ENCODE measurements around the gene COL4A2. TPM values are rescaled to one million over a fixed set of nuclear protein-coding genes. Genes with fewer than 3 reads are reported as not detected.

The COL4A2 gene
- total RNA-seq, 3 donors from 2014 or later (not counting 1 experiment from before 2014, with no cell fraction given), result not detected

- ATAC-seq, result no peak
- Mint-ChIP-seq H3K27me3 (ENCODE audit: low read depth in 2 of 2) (peaks cover 2 to 12% of the 10 kb centered on the region in 2 donors), H3K9me3 (no peaks in the 10 kb centered on the region), H3K36me3 (no peaks in the 10 kb centered on the region), H3K27ac (no peak overlapping the region), H3K4me1 (no peaks in the 10 kb centered on the region), H3K4me3 (no peak overlapping the region)
- Histone ChIP-seq H3K36me3 (ENCODE audit: control insufficient read depth, insufficient read depth, low read length) (no peaks in the 10 kb centered on the region), H3K4me1 (ENCODE audit: control insufficient read depth, insufficient read depth, low read length) (no peaks in the 10 kb centered on the region), H3K4me3 (ENCODE audit: low read length) (no peak overlapping the region), H3K27ac (ENCODE audit: low read length) (no peak overlapping the region), H3K27me3 (ENCODE audit: control insufficient read depth, insufficient read depth, low read length) (no peaks in the 10 kb centered on the region), H3K9me3 (ENCODE audit: control insufficient read depth, insufficient read depth, low read length) (no peaks in the 10 kb centered on the region)
- intact Hi-C loops (cut with micrococcal nuclease), result no loop called here
- no peak for DNase-seq
- TF ChIP-seq CTCF (IDR thresholded peaks at IDR 0.05), result no peak
- WGBS (ENCODE audit: insufficient coverage), result 96% methylated on average over 4 of the region's 4 CpGs
Measured at GRCh38 chr13:110358381-110358780, 51.3 kb downstream of the COL4A2 start.

- TF ChIP-seq CTCF (IDR thresholded peaks at IDR 0.05), result no peak
- no peak for ATAC-seq
- Histone ChIP-seq H3K27ac (ENCODE audit: low read length) (no peak overlapping the region), H3K36me3 (ENCODE audit: control insufficient read depth, insufficient read depth, low read length) (no peaks in the 10 kb centered on the region), H3K4me1 (ENCODE audit: control insufficient read depth, insufficient read depth, low read length) (no peaks in the 10 kb centered on the region), H3K9me3 (ENCODE audit: control insufficient read depth, insufficient read depth, low read length) (no peaks in the 10 kb centered on the region), H3K4me3 (ENCODE audit: low read length) (no peak overlapping the region), H3K27me3 (ENCODE audit: control insufficient read depth, insufficient read depth, low read length) (no peaks in the 10 kb centered on the region)
- no peaks in the 10 kb centered on the region for H3K36me3 Mint-ChIP-seq
- no peaks in the 10 kb centered on the region for H3K9me3 Mint-ChIP-seq
- DNase-seq, result no peak
- peaks cover 2 to 8% of the 10 kb centered on the region in 2 donors for H3K27me3 Mint-ChIP-seq (ENCODE audit: low read depth in 2 of 2)
- intact Hi-C loops (cut with micrococcal nuclease), result no loop called here
- no peaks in the 10 kb centered on the region for H3K4me1 Mint-ChIP-seq
- no peak overlapping the region for H3K27ac Mint-ChIP-seq
- WGBS (ENCODE audit: insufficient coverage), result 89% methylated on average over 6 of the region's 7 CpGs
- H3K4me3 Mint-ChIP-seq, result no peak overlapping the region
Measured at GRCh38 chr13:110359840-110360301, 52.8 kb downstream of the COL4A2 start.

GRCh38 chr13:110360598-110360997 is 53.5 kb downstream of the COL4A2 start:
- Histone ChIP-seq H3K4me3 (ENCODE audit: low read length) (no peak overlapping the region), H3K27ac (ENCODE audit: low read length) (no peak overlapping the region), H3K4me1 (ENCODE audit: control insufficient read depth, insufficient read depth, low read length) (no peaks in the 10 kb centered on the region), H3K36me3 (ENCODE audit: control insufficient read depth, insufficient read depth, low read length) (no peaks in the 10 kb centered on the region), H3K9me3 (ENCODE audit: control insufficient read depth, insufficient read depth, low read length) (no peaks in the 10 kb centered on the region), H3K27me3 (ENCODE audit: control insufficient read depth, insufficient read depth, low read length) (no peaks in the 10 kb centered on the region)
- H3K9me3 Mint-ChIP-seq, result no peaks in the 10 kb centered on the region
- no peak overlapping the region for H3K4me3 Mint-ChIP-seq
- no peak for TF ChIP-seq CTCF (IDR thresholded peaks at IDR 0.05)
- ATAC-seq (no peak), DNase-seq (no peak)
- H3K4me1 Mint-ChIP-seq, result no peaks in the 10 kb centered on the region
- intact Hi-C loops (cut with micrococcal nuclease), result no loop called here
- H3K27me3 Mint-ChIP-seq (ENCODE audit: low read depth in 2 of 2), result peaks cover 4 to 9% of the 10 kb centered on the region in 2 donors
- no peaks in the 10 kb centered on the region for H3K36me3 Mint-ChIP-seq
- no peak overlapping the region for H3K27ac Mint-ChIP-seq
- WGBS (ENCODE audit: insufficient coverage), result 88% methylated on average over 11 of the region's 11 CpGs

- ATAC-seq, result no peak
- H3K4me3 Mint-ChIP-seq, result no peak overlapping the region
- no peaks in the 10 kb centered on the region for H3K4me1 Mint-ChIP-seq
- no peak for DNase-seq
- TF ChIP-seq CTCF (IDR thresholded peaks at IDR 0.05), result no peak
- no peaks in the 10 kb centered on the region for H3K9me3 Mint-ChIP-seq
- H3K36me3 Mint-ChIP-seq, result no peaks in the 10 kb centered on the region
- H3K27ac Mint-ChIP-seq, result no peak overlapping the region
- Histone ChIP-seq H3K4me3 (ENCODE audit: low read length) (no peak overlapping the region), H3K27me3 (ENCODE audit: control insufficient read depth, insufficient read depth, low read length) (no peaks in the 10 kb centered on the region), H3K36me3 (ENCODE audit: control insufficient read depth, insufficient read depth, low read length) (no peaks in the 10 kb centered on the region), H3K27ac (ENCODE audit: low read length) (no peak overlapping the region), H3K9me3 (ENCODE audit: control insufficient read depth, insufficient read depth, low read length) (no peaks in the 10 kb centered on the region), H3K4me1 (ENCODE audit: control insufficient read depth, insufficient read depth, low read length) (no peaks in the 10 kb centered on the region)
- H3K27me3 Mint-ChIP-seq (ENCODE audit: low read depth in 2 of 2), result peaks cover 7 to 17% of the 10 kb centered on the region in 2 donors
- intact Hi-C loops (cut with micrococcal nuclease), result no loop called here
- WGBS (ENCODE audit: insufficient coverage), result 69% methylated on average over 10 of the region's 10 CpGs
Measured at GRCh38 chr13:110361365-110361911, 54.4 kb downstream of the COL4A2 start.

All from natural killer cell (primary cell).